NCI-H2081 treated with DMSO at 0.1 percent for 48 hours (cell line): Measurements from ENCODE around the gene SLC32A1.

Source experiments
- DNase-seq: peaks from one replicate; lab custom pipeline; 2025; lab: John Stamatoyannopoulos, UW

Gene SLC32A1

DNA sequence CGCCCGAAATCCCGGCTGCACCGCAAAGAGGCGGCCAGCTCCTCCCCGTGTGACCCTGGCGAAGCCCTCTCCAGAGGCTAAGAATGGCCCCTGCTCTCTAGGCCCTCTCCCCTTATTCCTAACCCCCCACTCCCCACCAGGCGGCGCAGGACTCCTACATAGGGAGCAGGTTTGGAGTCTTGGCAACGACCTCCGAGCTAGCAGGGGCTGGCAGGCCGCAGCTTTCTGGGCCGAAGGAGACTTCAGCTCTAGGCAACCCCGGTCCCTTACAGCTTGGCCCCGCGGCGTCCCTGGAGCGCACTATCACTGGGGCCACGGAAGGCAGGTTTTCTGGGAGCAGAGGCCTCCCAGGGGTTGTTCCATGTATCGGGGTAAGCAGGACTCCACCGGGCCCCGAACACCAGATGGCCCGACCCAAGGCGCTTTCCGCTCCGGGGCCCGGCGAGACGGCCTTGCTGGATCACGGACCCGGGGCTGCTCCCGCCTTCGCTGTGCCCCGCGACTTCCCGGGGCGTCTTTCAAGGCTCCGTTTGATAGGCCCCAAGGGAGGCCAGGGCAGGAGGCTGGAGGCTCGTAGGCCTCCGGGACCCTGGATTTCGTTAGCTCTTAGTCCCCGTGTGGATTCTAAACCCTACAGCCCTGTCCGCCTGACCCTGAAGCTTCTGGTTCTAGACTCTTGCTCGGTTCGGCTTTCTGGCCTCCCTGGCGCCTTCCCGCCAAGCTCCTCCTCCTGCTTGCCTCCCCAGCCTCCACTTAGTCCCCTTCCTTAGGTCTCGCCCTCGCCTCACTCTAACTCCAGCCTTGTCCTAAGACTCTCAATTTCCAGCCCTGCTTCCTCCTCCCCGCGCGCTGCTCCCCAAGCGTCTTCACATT, 1.9 kb downstream of the SLC32A1 start:
- no peak for DNase-seq

DNA sequence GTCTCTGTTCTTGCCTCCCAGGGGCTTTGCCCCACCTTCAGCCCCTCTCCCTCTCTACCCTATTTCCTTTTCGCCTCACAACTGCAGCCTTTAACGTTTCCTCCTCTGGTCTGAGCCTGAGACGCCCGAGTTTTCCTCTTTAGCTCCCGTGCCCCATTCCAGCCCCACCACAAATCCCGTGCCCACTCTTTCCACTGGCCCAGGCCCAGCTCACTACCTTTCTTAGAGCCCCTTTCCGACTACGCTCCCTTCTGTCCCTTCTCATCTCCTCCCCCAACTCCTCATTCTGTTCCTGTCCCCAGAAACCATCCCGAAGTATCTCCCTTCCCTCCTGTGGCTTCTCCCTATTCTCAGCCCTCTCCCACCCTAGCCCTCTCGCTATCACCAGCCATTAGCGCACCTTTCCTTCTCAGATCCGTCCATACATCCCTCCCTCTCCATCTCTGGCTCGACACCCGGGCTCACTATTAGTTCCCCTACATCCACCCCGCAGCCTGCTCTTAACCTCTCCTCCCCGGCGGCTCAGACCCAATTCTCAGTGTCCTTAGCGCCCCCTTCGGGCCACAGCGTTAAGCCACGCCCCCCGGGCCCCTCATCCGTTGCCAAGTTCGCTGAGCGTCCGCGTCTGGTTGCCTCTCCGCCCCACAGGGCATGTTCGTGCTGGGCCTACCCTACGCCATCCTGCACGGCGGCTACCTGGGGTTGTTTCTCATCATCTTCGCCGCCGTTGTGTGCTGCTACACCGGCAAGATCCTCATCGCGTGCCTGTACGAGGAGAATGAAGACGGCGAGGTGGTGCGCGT, 2.7 kb downstream of the SLC32A1 start:
- no peak for DNase-seq

DNA sequence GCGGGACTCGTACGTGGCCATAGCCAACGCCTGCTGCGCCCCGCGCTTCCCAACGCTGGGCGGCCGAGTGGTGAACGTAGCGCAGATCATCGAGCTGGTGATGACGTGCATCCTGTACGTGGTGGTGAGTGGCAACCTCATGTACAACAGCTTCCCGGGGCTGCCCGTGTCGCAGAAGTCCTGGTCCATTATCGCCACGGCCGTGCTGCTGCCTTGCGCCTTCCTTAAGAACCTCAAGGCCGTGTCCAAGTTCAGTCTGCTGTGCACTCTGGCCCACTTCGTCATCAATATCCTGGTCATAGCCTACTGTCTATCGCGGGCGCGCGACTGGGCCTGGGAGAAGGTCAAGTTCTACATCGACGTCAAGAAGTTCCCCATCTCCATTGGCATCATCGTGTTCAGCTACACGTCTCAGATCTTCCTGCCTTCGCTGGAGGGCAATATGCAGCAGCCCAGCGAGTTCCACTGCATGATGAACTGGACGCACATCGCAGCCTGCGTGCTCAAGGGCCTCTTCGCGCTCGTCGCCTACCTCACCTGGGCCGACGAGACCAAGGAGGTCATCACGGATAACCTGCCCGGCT, 3.4 kb downstream of the SLC32A1 start:
- DNase-seq, result no peak

DNA sequence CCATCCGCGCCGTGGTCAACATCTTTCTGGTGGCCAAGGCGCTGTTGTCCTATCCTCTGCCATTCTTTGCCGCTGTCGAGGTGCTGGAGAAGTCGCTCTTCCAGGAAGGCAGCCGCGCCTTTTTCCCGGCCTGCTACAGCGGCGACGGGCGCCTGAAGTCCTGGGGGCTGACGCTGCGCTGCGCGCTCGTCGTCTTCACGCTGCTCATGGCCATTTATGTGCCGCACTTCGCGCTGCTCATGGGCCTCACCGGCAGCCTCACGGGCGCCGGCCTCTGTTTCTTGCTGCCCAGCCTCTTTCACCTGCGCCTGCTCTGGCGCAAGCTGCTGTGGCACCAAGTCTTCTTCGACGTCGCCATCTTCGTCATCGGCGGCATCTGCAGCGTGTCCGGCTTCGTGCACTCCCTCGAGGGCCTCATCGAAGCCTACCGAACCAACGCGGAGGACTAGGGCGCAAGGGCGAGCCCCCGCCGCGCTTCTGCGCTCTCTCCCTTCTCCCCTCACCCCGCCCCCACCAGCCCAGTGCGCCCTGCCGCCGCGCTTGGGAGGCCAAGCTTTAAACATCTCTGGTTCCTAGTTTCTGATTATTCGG, 4.0 kb downstream of the SLC32A1 start:
- DNase-seq, result no peak

GRCh38 chr20:38728911-38729642, 4.8 kb downstream of the SLC32A1 start:
- DNase-seq, result no peak

DNA sequence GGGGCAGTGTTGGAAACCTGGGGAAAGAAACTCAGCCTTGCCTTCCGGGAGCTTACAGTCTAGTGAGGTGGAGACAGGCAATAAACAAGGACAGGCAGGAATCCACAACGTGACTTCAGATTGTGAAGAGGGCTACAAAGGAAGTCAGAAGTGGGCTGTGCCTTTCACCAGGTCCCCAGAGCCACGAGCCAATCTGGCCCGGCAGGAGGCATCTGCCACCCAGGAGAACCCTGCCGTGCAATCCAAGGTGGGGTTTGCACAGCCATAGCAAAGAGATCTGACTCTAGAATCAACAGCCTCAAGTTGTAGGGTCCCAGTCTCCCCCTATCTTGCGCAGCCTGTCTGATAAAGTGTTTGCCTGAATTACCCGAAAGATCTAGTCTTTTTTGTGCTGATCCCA, 5.5 kb downstream of the SLC32A1 start:
- DNase-seq, result no peak

GRCh38 chr20:38730167-38730988, 6.1 kb downstream of the SLC32A1 start:
- DNase-seq, result no peak

GRCh38 chr20:38730989-38731737, 6.9 kb downstream of the SLC32A1 start:
- DNase-seq, result no peak

DNA sequence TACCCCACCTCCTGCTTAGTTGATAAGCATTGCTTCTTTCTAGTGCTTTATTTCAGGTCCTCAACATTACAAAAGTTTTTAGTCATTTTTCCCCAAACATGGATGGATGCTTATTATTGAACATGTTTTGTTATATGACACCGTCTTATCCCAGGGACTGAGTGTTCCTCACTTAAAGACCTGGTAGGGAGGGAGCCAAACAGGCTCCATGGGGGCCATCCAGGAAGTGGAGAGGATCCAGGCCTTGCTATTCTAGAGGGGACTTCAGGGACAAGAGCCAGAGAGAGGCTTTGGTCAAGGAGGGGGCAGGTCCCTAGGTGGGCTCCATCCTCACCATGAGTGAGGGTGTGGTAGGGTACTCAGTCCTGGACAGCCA, 7.4 kb downstream of the SLC32A1 start:
- DNase-seq, result no peak

DNA sequence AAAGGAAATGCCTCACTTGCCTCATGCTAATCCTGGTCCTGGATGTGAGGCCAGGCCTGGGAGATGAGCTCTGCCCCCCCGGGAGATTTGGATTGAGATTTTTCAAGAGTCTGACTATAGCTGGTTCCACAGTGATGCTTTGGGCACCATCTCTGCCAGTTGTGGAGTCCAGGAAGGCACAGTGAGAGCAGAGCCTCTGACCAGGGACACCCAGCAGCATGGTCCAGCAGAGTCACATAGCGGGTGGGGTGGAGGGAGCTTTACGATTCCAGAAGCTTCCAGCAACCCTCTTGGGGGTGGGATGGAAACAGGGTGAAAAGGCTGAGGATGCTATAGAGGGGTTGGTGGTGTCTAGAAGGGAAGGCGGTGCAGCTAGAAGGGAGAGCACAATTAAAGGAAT, 8.7 kb downstream of the SLC32A1 start:
- no peak for DNase-seq

GRCh38 chr20:38735172-38735571, 10.9 kb downstream of the SLC32A1 start:
- DNase-seq, result no peak

DNA sequence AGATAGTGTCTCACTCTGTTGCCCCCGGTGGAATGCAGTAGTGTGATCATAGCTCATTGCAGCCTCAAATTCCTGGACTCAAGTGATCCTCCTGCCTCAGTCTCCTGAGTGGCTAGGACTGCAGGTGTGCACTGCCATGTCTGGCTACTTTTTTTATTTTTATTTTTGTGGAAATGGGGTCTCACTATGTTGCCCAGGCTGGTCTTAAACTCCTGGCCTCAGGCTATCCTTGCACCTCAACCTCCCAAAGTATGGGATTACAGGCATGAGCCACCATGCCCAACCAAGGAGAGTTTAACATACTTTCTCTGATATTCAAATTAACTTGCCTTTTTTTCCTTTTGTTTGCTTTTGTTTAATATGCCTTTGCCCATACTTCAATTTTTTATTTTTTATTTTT, 13.6 kb downstream of the SLC32A1 start:
- DNase-seq, result no peak

- DNase-seq, result no peak
Measured at GRCh38 chr20:38745757-38746156, 21.5 kb downstream of the SLC32A1 start.

- DNase-seq, result no peak
Measured at GRCh38 chr20:38747495-38748096, 23.3 kb downstream of the SLC32A1 start.

DNA sequence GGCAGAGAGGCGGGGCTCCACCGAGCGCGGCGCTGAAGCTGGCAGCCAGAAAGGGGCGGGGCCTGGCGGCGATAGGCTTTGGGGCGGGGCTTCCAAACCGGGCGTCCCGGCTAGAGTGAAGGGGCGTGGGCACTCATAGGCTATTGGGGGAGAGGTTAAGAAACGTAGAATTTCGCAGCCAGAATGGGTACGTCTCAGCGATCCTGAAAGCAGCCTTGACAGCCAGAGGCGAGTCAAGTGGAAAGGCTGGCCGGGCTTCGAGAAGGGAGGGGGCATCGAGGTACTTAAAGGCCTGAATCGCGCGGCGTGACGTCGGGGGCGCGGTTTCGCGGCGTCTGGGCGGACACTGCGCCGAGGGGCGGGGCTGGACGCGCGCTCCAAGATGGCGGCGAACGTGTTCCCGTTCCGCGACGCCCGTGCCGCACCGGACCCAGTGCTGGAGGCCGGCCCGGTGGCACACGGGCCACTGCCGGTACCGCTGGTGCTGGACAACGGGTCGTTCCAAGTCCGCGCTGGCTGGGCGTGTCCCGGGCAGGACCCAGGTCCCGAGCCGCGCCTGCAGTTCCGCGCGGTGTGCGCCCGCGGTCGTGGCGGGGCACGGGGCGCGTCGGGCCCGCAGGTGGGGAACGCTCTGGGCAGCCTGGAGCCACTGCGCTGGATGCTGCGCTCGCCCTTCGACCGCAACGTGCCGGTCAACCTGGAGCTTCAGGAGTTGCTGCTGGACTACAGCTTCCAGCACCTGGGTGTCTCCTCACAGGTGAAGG, 24.0 kb downstream of the SLC32A1 start, which contains the start of gene ACTR5:
TSS of gene ACTR5 (plus strand) at position 364 of the 764 bp plus-strand sequence. CDS start at position 383, 19 bp downstream.
- peak; percentile 79 for DNase-seq

DNA sequence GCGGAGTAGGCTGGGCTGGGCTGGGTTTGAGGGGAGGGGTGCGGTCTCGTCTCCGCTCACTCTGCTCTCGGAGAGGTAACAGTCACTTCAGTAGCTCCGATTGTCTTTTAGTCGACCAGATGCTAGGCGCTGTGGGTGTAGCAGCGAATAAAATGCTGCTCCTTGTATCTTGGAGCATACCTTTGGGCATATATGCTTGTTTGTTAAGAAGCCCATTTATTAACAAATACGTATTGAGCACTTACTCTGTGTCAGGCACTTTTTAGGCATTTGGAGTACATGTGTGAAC, 24.5 kb downstream of the SLC32A1 start:
- no peak for DNase-seq

- DNase-seq, result no peak
Measured at GRCh38 chr20:38751360-38751976, 27.2 kb downstream of the SLC32A1 start.

DNA sequence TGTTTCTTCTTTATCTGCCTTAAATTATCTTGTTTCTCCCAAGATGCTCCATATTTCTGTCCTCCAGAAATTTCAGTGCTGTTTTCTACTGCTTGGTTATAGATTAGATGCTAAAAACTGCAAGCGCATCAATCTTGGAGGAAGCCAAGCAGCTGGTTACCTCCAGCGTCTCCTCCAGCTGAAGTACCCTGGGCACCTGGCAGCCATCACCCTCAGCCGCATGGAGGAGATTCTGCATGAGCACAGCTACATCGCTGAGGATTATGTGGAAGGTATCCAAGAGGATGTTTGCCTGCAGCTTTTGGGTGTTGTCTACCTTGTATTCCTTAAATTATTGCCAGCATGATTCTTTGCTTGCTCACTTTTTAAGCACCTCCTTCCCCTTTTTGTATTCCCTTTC, 27.7 kb downstream of the SLC32A1 start:
- no peak for DNase-seq

DNA sequence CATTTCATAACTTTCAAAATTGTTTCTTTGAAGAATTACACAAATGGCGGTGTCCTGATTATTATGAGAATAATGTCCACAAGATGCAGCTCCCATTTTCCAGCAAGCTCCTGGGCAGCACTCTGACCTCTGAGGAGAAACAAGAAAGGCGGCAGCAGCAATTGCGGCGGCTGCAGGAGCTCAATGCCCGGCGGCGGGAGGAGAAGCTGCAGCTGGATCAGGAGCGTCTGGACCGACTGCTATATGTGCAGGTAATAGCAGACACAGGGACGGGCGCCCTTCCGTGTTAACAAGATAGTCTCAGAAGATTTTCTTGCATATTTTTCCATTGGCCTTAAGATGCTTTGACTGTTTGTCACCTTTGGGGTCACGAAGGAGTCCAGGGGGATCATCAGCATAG, 30.6 kb downstream of the SLC32A1 start:
- no peak for DNase-seq
